HFF-Myc (cell line): ENCODE results near the gene DENND4B.
A peak's percentile ranks its signal among the peaks of the same experiment; 100 is the strongest.
"Not testable (repeated sequence)": the region's sequence is repeated elsewhere in the genome, so short reads cannot be mapped to it uniquely, and the experiment has no call there.

Experiments used
- DNase-seq: peaks from one replicate; pipeline ENCODE4 v3.0.0-alpha.2; 2011; ENCODE audit warnings: low read depth; ENCODE audit errors: extremely low read depth
- H3K4me3 ChIP-seq: replicated peaks from 2 replicates; pipeline ENCODE4 v1.5.1; 2011; ENCODE audit warnings: low read depth, mild to moderate bottlenecking, control low read depth, low read length
- CTCF ChIP-seq: IDR thresholded peaks from 2 replicates; pipeline ENCODE4 v1.5.1; 2012; ENCODE audit warnings: mild to moderate bottlenecking, low read depth, low read length, control low read depth; ENCODE audit errors: missing control alignments

The DENND4B gene

GRCh38 chr1:153921080-153921802, 25.3 kb downstream of the DENND4B start:
- no peak for TF ChIP-seq CTCF
- DNase-seq = no peak
- peak overlapping the region; percentile 89 for H3K4me3 ChIP-seq

GRCh38 chr1:153919876-153920852, 26.4 kb downstream of the DENND4B start:
- peak overlapping the region; percentile 89 for H3K4me3 ChIP-seq
- DNase-seq = peak; percentile 65
- peak; percentile 21 for TF ChIP-seq CTCF

GRCh38 chr1:153916297-153916696, 30.2 kb downstream of the DENND4B start:
- TF ChIP-seq CTCF = no peak
- DNase-seq = no peak

GRCh38 chr1:153912349-153912748, 34.2 kb downstream of the DENND4B start:
- H3K4me3 ChIP-seq = no peak overlapping the region
- no peak for DNase-seq
- no peak for TF ChIP-seq CTCF

More at GRCh38 chr1:153916297-153916696, 30.2 kb downstream of the DENND4B start:
- H3K4me3 ChIP-seq = no peak overlapping the region

- not testable (repeated sequence) for DNase-seq, H3K4me3 ChIP-seq
Measured at GRCh38 chr1:153910560-153910959, 36.0 kb downstream of the DENND4B start.

- H3K4me3 ChIP-seq = no peak overlapping the region
- no peak for DNase-seq
- TF ChIP-seq CTCF = no peak
Measured at GRCh38 chr1:153908071-153908470, 38.4 kb downstream of the DENND4B start.

- TF ChIP-seq CTCF = no peak
- H3K4me3 ChIP-seq = no peak overlapping the region
- no peak for DNase-seq
Measured at GRCh38 chr1:153907134-153907533, 39.4 kb downstream of the DENND4B start.
